Left lung (tissue), 10 donors: ENCODE data around the gene PHF3. TPM values are rescaled to one million over a fixed set of nuclear protein-coding genes. Genes with fewer than 3 reads are reported as not detected.
"Not testable (repeated sequence)": the region's sequence is repeated elsewhere in the genome, so short reads cannot be mapped to it uniquely, and the experiment has no call there.

ENCODE experiments used
- ATAC-seq: fragments of 200-7000 bp; cut with Tn5 transposase; one replicate; pipeline ENCODE4 v1.9.1; 2020; ENCODE audit warnings: moderate library complexity
- DNase-seq, 4 donors: peaks; one replicate each; pipeline ENCODE4 v3.0.0-alpha.2; 2013 to 2020
- H3K27ac ChIP-seq, 2 donors: fragments of 200-600 bp; sonication (generic) in 1 of 2; one replicate each; pipeline versions ENCODE4 v1.5.0 to v1.8.0; 2020 to 2021
- H3K27me3 ChIP-seq, 2 donors: fragments of 200-600 bp; sonication (generic) in 1 of 2; one replicate each; pipeline versions ENCODE4 v1.5.0 to v1.8.0; 2020 to 2021
- H3K36me3 ChIP-seq, 2 donors: fragments of 200-600 bp; sonication (generic) in 1 of 2; one replicate each; pipeline versions ENCODE4 v1.5.0 to v1.8.0; 2020 to 2021
- H3K4me1 ChIP-seq, 2 donors: fragments of 200-600 bp; one replicate each; pipeline ENCODE4 v1.8.0; 2021
- H3K4me3 ChIP-seq, 2 donors: fragments of 200-600 bp; sonication (generic) in 1 of 2; one replicate each; pipeline versions ENCODE4 v1.5.0 to v1.8.0; 2020 to 2021; ENCODE audit warnings: mild to moderate bottlenecking in 1 of 2
- H3K9me3 ChIP-seq, 2 donors: fragments of 200-600 bp; sonication (generic) in 1 of 2; one replicate each; pipeline versions ENCODE4 v1.5.0 to v1.8.0; 2020 to 2021
- intact Hi-C, 2 donors: fragments of 100-400 bp; cut with DNase I; formaldehyde crosslinking; loops; one replicate each; pipeline versions ENCODE4 v1.11.2 to v1.14.2; 2022
- polyA plus RNA-seq, 6 donors: library from polyadenylated mRNA; unstranded; fragments of 120-200 nt; gene quantifications; one replicate each; pipeline ENCODE4 v1.2.1, GENCODE V29; 2013; ENCODE audit not compliant: insufficient read length in 6 of 6
- total RNA-seq, 2 donors: library from RNA; stranded (reverse); fragmentation: NEBNext Ultra II Directional; extraction: Animal tissue kit (Norgen Biotek cat#: 25700); gene quantifications; one replicate each; pipeline ENCODE4 v1.2.1, GENCODE V29; 2021
- TF ChIP-seq, protein P1 (sequence below), 2 donors: fragments of 200-600 bp; sonication (generic) in 1 of 2; IDR thresholded peaks; one replicate each; pipeline versions ENCODE4 v1.5.0 to v1.8.0; 2021; ENCODE audit warnings: antibody characterized with exemption in 2 of 2
- donor health status: DM: no; HTN: yes; CAD: no.
- donor health status: DM: no; HTN: no; CAD: no.

Gene PHF3
- total and polyA plus RNA-seq, 8 donors, result 44.5 to 76.4 (median 66.2) TPM

GRCh38 chr6:63730311-63730710 lies 94.7 kb downstream of the PHF3 start:
- TF ChIP-seq, protein P1, sequence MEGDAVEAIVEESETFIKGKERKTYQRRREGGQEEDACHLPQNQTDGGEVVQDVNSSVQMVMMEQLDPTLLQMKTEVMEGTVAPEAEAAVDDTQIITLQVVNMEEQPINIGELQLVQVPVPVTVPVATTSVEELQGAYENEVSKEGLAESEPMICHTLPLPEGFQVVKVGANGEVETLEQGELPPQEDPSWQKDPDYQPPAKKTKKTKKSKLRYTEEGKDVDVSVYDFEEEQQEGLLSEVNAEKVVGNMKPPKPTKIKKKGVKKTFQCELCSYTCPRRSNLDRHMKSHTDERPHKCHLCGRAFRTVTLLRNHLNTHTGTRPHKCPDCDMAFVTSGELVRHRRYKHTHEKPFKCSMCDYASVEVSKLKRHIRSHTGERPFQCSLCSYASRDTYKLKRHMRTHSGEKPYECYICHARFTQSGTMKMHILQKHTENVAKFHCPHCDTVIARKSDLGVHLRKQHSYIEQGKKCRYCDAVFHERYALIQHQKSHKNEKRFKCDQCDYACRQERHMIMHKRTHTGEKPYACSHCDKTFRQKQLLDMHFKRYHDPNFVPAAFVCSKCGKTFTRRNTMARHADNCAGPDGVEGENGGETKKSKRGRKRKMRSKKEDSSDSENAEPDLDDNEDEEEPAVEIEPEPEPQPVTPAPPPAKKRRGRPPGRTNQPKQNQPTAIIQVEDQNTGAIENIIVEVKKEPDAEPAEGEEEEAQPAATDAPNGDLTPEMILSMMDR (IDR thresholded peaks at IDR 0.05), result no peak
- no peak overlapping the region for H3K4me3 ChIP-seq
- intact Hi-C loops, result no loop called here
- no peak overlapping the region for H3K27ac ChIP-seq
- H3K4me1 ChIP-seq, result no peaks in the 10 kb centered on the region
- ATAC-seq, result no peak
- no peaks in the 10 kb centered on the region for H3K9me3 ChIP-seq
- DNase-seq, result no peak
- no peaks in the 10 kb centered on the region for H3K27me3 ChIP-seq
- H3K36me3 ChIP-seq, result no peaks in the 10 kb centered on the region

GRCh38 chr6:63731930-63732329 lies 96.3 kb downstream of the PHF3 start:
- Histone ChIP-seq H3K36me3 (no peaks in the 10 kb centered on the region), H3K27me3 (no peaks in the 10 kb centered on the region), H3K4me3 (no peak overlapping the region), H3K27ac (no peak overlapping the region), H3K4me1 (no peaks in the 10 kb centered on the region), H3K9me3 (peaks cover 0 to 7% of the 10 kb centered on the region in 2 donors)
- intact Hi-C loops, result no loop called here
- TF ChIP-seq, protein P1 (IDR thresholded peaks at IDR 0.05), result no peak
- no peak for DNase-seq
- no peak for ATAC-seq

- Histone ChIP-seq H3K4me3 (no peak overlapping the region), H3K4me1 (no peaks in the 10 kb centered on the region), H3K36me3 (no peaks in the 10 kb centered on the region), H3K9me3 (peaks cover 0 to 7% of the 10 kb centered on the region in 2 donors), H3K27me3 (no peaks in the 10 kb centered on the region), H3K27ac (no peak overlapping the region)
- ATAC-seq (no peak), DNase-seq (no peak)
- intact Hi-C loops, result no loop called here
- TF ChIP-seq, protein P1 (IDR thresholded peaks at IDR 0.05), result no peak
Observed at GRCh38 chr6:63732336-63732735, 96.7 kb downstream of the PHF3 start.

GRCh38 chr6:63734923-63735322 lies 99.3 kb downstream of the PHF3 start:
- Histone ChIP-seq H3K27me3 (no peaks in the 10 kb centered on the region), H3K27ac (no peak overlapping the region), H3K4me1 (no peaks in the 10 kb centered on the region), H3K4me3 (no peak overlapping the region), H3K9me3 (peaks cover 0 to 9% of the 10 kb centered on the region in 2 donors), H3K36me3 (no peaks in the 10 kb centered on the region)
- no peak for ATAC-seq
- intact Hi-C loops, result no loop called here
- no peak for DNase-seq
- TF ChIP-seq, protein P1 (IDR thresholded peaks at IDR 0.05), result no peak

- H3K36me3 ChIP-seq, ATAC-seq, intact Hi-C loops, H3K27me3 ChIP-seq, H3K27ac ChIP-seq, H3K4me1 ChIP-seq, DNase-seq, H3K9me3 ChIP-seq, H3K4me3 ChIP-seq: not testable (repeated sequence)
Observed at GRCh38 chr6:63738190-63738589, 102.6 kb downstream of the PHF3 start.

- H3K36me3 ChIP-seq, result no peaks in the 10 kb centered on the region
- H3K9me3 ChIP-seq, result peaks cover 0 to 9% of the 10 kb centered on the region in 2 donors
- DNase-seq, result no peak
- intact Hi-C loops, result no loop called here
- H3K4me3 ChIP-seq, result no peak overlapping the region
- no peaks in the 10 kb centered on the region for H3K4me1 ChIP-seq
- no peak overlapping the region for H3K27ac ChIP-seq
- H3K27me3 ChIP-seq, result no peaks in the 10 kb centered on the region
- TF ChIP-seq, protein P1 (IDR thresholded peaks at IDR 0.05), result no peak
- no peak for ATAC-seq
Observed at GRCh38 chr6:63739094-63739687, 103.6 kb downstream of the PHF3 start.
